Stimulated activated CD8-positive, alpha-beta memory T cell treated with anti-CD3 and anti-CD28 coated beads, Interleukin-2, amount 100 ng/mL, for 1 hour (primary cell): Measurements from ENCODE around the gene C2CD2.
"Not testable (repeated sequence)": the region's sequence is repeated elsewhere in the genome, so short reads cannot be mapped to it uniquely, and the experiment has no call there.

ENCODE experiments used
- DNase-seq, 2 donors: peaks; one replicate each; pipeline ENCODE4 v3.0.0-alpha.2; 2020; ENCODE audit warnings: low read depth in 2 of 2

The C2CD2 gene

DNA sequence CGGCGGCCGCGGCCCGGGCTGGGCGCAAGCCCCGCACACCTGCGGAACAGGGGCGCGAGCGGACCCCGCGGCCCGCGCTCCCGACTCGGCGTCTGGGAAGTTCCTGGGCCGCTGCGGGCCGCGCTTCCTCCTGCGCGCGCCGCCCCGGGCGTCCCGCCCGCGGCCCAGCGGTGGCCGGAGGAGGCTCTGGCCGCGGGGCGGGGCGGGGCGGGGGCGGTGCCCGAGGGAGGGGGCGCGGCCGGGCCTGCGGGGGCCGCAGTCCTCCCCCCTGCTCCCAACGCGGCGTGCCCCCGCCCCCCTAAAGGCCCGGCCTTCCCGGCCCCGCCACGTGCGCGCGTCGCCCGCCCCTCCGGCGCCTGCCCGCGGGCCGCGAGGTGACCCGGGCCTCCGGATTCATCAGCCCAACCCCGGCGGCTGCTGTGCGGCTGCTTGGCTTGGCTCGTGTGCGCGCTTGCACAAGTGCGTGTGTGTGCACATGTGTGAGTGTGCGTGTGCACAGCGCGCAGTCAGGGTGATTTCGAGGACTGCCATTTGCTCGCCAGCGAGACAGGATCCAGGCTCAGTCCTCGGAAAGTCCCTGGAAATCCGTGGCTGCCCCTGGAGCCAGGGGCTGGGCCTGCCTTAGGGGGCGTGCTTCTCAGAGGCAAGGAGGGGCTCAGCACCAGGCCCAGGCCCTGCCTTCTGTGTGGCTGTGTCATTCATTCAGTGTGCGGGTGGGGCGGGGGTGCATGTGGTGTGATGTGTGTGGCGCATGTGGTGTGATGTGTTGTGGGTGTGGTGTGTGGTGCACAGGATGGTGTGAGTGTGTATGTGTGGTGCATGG, at the start of gene C2CD2:
TSS of gene C2CD2 (minus strand) at position 188 of the 823 bp plus-strand sequence. CDS start 370 bp downstream, outside the sequence.
- no peak for DNase-seq

- no peak for DNase-seq
Measured at GRCh38 chr21:42003051-42003461, 49.2 kb upstream of the C2CD2 start.

GRCh38 chr21:42002421-42002958, 48.7 kb upstream of the C2CD2 start:
- DNase-seq = peak in 1 of 2 donors; percentile 43

- DNase-seq = no peak
Measured at GRCh38 chr21:42001781-42002180, 48.0 kb upstream of the C2CD2 start.

DNA sequence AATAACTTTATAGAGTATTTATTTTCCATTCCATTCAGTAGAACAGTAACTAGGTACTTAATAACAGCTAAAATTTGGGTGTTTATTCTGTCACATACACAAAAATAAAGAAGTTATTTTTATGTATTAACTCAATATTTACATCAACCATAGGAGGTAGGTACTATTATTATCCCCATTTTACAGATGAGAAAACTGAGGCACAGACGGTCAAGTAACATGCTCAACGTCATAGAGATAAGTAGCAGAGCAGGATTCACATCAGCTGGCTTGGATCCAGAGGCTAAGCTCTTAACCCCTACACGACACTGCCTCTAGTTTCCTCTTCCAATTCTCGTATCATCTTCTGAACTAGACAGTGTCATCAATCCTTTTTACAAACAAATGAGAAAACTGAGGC, 47.1 kb upstream of the C2CD2 start:
- DNase-seq = no peak

DNA sequence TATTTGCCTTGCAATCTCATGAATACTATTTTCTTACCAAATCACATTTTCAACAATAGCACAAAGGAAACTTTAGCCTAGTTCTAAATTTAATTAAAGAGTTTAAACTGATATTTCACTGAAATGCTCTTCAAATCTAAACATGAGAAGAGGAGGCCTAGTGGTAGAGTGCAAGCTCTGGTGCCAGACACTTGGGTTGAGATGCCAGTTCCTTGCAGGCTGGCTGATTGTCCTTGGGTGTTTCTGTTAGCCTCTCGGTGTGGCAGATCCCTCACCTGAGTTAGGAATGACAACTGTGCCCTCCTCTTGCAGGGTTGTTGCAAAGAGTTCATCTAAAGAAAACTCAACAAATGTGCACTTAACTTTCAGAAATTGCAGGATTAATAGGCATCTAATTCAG, 43.8 kb upstream of the C2CD2 start:
- no peak for DNase-seq

- no peak for DNase-seq
Measured at GRCh38 chr21:41995577-41995976, 41.8 kb upstream of the C2CD2 start.

GRCh38 chr21:41994613-41995012, 40.8 kb upstream of the C2CD2 start:
- not testable (repeated sequence) for DNase-seq

DNA sequence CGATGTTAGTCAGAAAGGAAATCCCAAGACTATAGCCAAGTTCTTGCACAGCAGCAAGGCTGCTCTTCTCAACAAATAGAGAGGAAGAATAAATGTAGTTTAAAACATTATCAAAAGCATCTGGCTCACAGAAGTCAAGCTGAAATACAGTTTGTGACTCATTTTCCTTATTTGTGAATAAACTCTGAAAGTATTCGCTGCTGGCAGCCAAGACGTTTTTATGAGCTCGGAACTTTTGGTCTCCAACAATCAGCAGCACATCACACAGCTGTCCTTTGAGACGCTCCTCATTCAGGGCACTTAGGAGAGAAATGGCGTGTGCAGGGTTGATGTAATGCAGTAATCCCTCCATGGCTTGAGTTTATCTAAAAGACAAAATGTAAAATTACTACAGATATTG, 39.9 kb upstream of the C2CD2 start:
- no peak for DNase-seq

DNA sequence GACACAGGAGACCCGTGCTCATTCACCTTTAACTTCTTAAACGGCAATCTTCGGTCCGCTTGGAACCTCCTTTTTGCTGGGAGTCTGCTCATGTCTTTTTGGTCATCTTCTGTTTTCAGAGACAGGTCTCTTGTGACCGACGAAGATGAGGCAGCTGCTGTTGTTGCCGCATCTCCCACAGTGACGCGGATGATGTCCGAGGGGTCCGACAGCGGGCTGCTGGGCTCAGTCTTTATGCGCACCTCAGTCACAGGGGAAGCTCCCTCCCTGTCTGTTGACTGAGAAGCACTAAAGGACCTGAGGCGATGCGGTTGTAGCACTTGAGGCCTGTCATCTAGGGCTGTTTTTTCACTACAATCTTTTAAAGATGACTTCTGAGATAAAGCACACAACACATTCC, 38.8 kb upstream of the C2CD2 start:
- no peak for DNase-seq

DNA sequence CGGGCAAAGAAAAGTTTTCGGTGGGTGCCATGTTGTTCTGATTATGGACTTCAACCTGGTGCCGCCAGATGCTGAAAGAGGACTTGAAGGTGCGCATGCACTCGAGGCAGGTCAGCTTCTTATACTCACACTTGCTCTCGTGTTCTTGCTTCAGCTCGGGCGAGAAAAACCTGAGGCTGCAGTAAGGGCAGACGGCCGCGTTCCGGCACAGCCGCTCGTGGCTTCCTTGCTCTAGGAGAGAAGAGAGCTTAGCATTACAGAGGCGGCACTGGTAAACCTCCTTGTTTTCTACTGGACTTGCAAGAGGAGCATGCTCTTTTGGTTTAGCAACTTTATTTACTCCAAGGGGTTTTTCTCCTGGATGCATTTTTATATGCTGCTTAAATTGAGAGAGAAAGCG, 37.8 kb upstream of the C2CD2 start:
- no peak for DNase-seq

GRCh38 chr21:41989698-41990097, 35.9 kb upstream of the C2CD2 start:
- DNase-seq = no peak

- DNase-seq = no peak
Measured at GRCh38 chr21:41987310-41987709, 33.5 kb upstream of the C2CD2 start.

DNA sequence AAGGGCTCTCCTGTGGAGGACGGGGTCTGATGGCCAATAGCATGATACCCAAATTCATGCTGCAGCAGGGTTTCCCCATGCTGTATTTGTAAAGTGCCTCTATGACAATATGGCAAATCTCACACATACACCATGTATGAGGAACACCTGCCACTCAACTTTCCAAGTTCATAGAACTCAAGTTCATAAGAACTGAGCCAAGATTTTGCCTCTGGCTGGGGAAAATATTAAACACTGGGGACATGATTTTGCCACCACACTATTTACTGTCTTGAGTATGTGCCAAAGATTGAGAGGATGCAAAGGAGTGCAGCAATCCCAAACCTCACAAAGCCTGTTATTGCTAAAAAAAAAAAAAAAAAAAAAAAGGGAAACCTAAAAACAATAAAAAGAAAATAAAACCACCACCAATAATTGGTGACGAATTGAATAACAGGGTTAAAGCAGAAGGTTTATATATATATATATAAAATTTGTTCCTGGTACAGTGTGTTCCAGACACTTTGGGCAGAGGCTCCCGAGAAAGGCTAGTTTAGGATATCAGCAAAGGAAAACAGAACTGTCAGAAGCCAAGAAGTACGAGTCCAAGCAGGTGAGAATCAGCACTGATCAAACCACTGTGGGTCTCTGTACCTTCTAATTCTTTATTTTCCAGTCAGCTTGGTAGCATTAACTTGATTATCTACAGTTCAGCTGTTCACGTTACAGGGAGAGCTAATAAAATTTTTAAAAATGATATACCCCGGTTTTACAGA, 32.0 kb upstream of the C2CD2 start:
- no peak for DNase-seq

GRCh38 chr21:41983229-41983628, 29.4 kb upstream of the C2CD2 start:
- no peak for DNase-seq

- DNase-seq = no peak
Measured at GRCh38 chr21:41980561-41980960, 26.7 kb upstream of the C2CD2 start.

DNA sequence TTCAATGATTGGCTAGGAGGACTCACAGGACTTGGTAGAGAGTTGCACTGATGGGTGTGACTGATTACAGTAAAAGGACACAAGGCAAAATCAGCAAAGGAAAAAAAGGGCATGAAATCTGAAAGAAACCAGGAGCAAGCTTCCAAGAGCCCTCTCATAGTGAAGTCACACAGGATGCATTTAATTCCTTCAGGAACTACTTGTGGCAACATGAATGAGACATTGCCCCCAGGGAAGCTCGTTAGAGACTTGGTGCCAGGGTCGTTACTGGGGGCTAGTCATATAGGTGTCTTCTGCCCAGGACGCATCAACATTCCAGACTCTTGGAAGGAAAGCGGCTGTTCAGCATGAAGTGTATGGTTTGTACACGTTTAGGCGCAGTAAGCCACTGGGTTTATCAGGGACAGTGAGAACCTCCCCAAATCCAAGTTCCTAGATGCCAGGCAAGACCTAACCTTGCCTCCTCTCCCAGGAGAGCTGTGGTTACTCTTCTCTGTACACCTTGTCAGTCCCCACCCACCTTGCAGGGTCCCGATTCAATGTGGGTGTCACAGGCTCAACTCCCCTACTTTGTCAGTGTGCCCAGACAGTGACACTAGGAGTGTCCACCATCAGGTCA, 26.0 kb upstream of the C2CD2 start:
- no peak for DNase-seq

DNA sequence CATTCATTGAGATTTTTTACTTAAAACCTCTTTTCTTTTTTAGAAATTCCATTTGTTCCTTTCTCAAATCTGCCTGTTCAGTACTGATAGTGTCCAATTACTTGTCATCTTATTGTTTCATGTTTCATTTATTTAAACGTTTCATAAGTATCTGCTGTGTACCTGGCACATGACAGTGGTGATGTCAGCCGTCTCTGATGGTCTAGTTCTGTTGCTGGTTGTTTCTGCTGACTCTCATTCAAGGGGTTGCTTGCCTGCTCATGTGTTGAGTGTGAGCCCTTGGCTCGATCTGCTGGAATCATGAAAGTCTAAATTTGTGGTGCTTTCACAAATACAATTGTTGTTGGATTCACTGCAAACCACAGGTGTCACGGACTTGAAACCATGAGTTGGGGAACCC, 25.5 kb upstream of the C2CD2 start:
- no peak for DNase-seq

DNA sequence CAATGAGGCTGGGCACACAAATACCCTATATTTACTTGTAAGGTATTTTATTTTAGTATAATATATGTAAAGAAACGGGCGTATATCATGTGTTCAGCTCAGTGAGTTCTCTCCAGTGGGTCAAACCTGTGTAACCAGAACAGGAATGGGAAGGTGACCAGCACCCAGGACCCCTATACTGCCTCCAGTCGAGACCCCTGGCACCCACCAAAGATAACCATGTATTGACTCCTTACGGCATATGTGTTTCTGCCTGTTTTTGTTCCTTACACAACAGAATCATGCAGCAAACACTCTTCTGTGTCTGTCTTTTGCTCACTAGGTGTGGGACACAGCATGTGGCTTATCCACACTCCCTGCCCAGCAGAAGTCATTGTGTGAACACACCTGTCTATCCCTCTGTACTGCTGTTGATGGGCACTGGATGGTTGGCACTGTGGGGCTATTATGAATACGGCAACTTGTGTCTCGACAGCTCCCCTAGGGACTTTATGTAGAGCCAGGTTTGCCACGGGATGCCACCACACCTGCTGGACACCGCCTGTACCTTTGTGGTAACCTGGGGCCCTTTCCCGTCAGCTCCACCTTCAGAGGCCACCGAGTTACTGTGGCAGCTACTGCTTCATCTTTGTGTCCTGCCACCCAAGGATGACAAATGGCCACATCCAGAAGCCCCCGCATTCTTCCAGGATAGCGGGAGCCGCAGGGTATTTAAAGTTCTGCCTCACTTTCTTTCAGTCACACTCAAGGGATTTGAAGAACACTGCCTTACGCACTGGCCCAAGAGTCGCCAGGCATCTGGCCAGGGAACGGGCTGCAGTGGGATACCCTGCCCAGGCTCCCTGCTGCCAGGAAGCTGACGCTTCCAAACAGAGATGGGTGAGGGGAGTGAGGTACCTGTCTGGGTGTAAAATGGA, 23.5 kb upstream of the C2CD2 start:
- DNase-seq = no peak

DNA sequence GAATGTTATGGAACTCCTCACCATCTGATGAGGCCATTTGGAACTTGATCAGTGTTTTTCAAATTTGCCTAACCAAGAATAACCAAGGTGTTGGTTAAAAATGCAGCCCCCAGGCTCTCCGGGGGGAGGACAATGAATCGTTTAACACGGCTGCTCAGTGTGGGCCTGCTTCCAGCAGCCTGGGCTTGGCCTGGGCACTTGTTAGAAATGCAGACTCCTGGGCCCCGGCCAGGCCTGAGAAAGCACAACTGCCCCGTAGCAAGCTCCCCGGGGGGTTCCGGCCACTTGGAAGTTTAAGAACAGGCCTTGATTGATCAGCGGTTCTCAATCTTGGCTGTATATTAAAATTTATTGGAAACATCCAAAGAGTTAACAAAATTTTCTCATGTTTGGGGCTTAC, 22.8 kb upstream of the C2CD2 start:
- no peak for DNase-seq
